Measurements from ENCODE around the gene CCDC47.

GRCh38 chr17:63790057-63790456 lies 16.7 kb upstream of the CCDC47 start:
- TF ChIP-seq CTCF (conservative IDR thresholded peaks at IDR 0.05) (no peak), ZFX (IDR thresholded peaks at IDR 0.05) (no peak)
